GM19467 (cell line): ENCODE results near the gene ATP2A3.

ENCODE experiments used
- ATAC-seq: cut with Tn5 transposase; IDR thresholded peaks from one replicate; pipeline ENCODE4 v1.9.1; 2021; ENCODE audit warnings: mild to moderate bottlenecking, moderate library complexity; ENCODE audit not compliant: unreplicated experiment

ATP2A3 gene

DNA sequence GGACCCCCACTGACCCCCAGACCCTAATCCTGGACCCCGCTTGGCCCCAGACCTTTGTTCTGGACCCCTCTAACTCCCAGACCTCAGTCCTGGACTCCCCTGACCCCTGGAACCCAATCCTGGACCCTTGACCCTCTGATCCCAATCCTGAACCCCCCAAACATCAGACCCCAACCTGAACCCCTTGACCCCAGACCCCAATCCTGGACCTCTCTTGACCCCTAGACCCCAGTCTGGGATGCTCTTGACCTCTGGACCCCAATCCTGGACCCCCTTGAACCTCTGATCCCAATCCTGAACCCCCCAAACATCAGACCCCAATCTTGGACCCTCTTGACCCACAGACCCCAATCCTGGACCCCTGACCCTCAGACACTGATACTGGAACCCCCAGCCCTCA, 34.5 kb downstream of the ATP2A3 start:
- no peak for ATAC-seq

DNA sequence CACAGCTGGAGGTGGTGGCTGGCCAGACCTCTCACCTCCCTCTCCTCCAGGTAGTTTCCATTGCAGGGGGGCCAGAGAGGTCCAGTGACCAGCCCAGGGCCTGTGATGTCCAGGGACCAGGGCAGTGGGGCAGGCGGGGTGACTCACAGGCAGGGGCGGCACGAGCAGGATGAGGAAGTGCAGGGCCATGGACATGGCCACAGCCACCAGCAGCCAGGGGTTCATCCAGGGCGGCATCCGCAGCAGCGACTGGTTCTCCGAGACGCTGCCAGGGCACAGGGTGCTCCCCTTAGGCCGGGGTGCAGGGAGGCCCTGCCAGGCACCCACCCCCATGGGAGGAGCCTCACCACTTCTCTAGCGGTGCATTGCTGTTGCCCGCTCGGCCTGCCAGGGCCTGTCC, 35.1 kb downstream of the ATP2A3 start:
- ATAC-seq = no peak

DNA sequence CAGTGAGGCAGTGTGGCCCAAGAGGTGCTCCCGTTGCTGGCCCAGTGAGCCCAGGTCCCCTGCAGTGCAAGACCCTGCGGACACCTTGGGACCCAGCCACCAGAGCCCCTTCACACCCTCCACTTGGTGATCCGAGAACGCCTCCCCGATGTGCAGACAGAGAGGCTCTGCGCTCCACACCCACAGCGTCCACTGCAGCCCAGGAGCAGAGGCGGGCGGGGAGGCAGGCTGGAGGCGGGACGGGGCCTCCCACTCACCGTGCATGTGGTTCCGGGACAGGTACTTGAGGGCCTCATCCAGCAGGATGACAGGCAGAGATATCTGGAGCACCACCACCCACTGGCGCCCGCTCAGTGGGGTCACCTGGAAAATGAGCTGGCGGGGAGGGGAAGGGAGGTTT, 35.8 kb downstream of the ATP2A3 start:
- ATAC-seq = no peak

DNA sequence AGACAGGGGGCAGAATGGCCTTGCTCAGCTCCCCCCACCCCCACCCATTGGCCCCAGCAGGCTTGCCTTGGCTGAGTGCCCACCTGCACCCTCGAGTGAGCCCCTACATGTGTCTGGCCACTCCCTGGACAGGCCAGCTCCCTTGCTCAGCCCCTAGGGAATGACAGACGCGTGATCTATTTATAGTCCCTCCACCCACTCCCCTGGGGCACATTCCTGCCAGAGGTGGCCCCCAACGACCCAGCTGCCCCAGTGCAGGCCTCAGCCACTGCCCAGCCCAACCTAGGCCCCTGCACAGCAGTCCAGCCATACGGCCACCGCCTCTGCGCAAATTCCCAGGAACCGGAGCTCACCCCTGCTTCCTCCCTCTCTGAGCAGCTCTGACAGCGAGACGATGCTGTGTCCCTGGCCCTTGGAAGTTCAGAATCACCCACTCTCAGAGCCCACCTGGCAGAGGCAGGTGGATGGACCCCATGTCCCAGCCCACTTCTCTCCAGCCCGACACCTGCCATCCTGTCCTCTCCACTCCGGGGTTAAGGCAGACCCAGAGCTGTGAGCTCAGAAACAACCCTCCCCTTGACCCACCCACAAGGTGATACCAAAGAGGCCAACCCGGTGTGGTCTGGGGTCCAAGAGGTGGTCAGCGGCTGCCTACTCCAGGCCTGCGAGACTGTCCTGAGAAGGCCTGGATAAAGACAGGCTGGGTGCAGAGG, 36.5 kb downstream of the ATP2A3 start:
- no peak for ATAC-seq

DNA sequence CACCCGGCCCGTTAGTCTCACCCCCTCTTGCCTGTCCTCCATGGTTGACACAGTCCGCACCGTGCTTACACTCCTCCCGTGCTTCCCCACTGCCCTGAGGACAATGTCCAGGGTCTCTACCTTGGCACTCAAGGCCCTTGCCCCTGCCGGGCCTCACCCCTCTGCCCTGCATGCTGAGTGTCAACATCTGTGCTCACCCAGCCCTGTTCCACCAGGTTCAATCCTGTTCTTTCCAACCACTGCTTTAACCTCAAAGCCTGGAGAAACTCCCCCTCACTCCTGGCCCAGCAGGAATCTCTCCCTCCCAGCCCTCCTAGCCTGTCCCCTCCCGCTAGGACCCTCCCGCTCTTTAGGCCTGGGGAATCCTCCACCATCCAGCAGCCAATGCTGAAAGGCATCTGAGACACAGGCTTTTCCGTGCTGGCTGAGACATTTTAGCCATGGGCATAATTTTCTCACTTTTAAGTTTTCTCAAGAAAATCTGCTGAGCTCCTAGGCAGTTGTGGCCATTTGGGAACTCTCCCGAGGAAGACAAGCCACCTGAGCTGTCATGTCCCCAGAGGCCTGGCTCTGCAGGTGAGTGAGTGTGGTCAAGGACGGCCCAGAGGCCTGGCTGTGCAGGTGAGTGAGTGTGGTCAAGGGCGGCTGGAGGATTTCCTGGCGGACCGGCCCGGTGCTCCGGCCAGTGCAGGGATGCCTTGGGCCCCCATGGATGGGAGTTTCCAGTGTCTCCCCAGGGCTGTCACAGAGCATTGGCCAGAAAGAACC, 37.2 kb downstream of the ATP2A3 start:
- ATAC-seq = no peak

DNA sequence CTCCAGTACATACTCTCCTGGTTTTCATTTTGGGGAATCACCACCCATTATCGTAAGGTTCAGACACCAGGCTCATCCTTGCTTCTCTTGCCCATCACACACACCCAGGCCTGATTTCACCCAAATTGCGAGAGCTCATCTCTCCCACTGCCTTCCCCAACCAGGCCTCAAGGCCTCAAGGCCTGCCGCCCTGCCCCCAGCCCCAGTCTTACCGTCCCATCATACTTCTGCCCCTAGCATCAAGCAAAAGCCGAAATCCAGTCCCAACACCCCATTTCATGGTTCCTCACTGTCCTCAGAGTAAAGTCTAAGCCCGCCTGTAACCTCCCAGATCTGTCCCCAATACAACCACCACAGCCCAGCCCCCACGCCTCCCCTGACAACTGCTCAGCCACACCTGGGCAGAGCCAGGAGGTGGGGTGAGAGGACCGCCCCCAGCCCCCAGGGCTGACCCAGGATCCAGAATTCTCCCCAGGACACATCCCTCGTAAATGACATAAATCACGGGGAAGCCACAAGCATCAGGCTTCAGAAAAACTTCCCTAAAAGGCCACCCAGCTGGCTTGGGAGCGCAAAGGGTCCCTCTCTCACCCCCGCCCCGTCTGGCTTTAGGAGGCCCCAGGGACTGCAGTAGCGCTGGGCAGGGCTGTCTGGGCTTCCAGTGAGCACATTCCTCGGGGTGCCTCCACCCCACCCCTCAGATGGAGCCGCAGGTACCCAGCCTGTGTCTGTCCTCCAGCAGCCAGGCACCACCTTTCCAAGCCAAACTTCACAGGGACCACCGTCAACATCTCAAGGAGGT, 38.4 kb downstream of the ATP2A3 start:
- no peak for ATAC-seq

DNA sequence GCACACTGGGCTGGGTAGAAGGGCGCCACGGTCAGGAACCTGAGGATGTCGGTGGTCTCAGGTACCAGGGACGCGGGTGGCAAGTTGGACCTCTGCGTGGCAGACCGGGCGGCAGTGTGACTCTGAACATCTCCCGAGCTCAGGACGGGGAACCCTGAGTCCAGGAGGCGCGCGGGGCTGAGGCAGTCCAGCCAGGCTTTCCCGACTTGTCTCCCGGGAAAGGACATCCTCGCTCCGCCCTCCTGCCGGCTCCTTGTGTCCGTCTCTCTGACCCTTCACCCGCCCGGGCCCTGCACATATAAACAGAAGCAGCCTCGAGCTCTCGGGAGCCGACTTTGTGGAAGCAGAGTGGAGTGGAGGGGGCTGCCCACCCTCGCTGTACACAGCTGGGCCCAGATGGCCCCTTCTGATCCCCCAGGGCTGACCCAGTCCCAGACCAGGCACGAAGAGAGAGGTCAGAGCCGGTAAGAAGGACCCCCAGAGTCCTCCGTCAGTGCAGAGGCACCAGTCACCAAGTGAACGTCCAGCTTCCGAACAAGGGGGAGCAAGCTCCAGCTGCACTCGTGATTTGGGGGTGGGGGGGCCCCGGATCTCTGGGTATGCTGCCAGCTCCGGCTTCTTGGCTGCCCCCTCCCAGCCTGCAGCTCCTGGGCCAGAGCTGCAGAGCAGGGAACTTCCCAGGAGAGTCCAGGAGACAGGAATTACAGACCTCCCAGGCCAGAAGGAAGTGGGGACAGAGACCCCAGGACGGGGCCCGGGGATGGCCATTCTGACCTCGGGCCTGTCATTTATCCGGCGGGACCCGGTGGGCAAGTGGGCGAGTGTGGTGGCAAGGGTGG, 39.5 kb downstream of the ATP2A3 start:
- no peak for ATAC-seq

DNA sequence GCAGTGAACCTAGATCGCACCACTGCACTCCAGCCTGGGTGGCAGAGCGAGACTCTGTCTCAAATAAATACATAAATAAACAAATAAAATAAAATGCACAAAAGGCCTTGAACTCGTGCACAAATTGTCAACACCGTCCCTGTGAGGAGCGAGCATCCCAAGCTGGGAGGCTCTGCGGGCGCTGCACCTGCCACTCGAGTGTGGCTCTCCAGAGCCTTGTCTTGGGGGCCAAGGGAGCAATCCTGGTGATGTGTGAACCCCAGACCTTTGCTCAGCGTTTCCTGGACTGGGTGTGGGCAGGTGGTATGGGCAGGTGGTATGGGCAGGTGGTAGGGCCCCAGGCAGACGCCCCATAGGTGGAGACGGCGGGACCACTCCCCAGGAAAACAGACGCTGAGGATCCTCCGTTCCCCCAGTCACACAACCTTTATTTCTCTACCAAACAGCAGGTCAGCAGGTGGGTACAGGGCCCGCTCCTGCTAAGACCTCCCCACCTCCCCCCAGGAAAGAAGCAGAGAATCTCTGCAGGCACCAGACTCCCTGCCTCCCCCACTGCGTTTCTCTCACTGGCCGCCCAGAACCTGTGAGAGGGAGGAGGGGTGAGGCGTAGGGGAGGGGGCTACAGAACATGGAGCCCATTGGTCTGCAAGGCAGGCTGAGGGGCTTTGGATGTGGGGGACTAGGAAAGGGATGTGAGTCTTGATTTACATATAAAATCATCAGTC, 40.6 kb downstream of the ATP2A3 start:
- no peak for ATAC-seq

DNA sequence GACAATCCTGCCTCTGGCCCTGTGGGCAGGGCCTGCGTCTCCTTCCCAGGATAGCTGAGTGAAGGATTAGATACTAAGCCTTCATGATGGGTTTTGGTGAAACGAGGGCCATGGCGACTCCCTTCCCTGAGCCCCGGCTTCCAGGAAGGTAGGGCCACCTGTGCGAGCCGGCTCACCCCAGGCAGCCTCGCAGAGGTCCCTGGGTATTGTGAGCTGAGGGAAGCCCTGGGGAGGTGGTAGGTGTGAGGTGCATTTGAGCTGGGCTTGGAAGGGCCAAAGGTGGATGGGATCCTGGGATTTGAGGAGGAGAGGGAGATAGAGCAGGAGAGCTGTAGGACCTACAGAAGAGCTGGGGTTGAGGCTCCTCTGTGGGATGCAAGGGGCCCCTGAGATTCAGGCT, 41.5 kb downstream of the ATP2A3 start:
- no peak for ATAC-seq

DNA sequence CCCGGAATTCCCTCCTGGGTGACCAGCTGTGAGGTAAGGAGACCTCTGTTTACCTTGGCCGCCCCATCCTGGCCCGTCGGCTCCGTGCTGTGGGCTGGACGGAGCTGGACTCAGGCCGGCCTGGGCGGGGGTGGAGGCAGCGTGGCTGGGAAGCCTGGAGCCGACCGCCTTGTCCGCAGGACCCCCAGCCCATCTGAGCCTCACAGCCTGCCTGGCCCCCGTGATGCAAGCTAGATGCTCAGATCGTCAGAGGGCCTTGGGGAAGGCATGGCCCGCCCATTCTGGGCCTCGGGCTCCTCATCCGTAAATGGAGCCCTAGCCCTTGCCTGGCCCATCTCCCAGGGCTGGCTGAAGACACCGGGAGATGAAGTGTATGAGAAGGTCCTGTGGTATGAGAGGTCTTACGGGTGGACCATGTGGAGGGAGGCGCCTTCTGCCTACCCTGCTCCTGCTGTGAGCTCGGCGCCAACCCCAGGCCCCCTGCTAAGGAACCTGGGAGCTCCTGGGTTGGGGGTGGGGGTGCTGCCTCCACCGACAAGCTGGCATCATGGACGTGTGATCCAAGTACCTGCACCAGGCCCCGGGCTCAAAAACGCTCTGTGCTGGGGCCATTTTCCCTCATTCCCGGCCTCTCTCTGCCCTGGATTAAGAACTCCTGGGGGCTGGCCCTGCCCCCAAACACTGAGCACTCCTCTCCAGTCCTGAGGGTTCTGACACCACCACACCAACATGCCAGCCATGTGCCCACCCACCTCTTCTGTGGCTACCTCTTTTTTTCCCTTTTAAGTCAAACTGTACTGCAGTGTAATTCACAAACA, 42.5 kb downstream of the ATP2A3 start:
- ATAC-seq = no peak

DNA sequence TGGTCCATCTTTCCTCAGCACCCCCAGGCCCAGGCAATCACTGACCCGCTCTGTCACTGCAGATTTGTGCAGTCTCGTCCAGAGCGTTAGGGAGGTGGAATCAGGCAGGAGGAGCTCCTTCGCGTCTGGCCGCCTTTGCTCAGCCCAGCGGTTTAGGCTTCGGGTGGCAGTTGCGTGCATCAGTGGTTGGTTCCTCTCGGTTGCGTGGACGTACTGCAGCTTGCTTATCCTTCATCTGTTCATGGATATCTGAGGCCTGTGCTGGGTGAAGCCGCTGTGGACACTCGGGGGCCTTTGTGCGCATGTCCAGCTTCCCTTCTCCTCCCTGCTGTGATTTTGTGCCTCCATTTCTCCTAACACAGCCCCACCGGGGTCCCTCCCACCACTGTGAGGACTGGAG, 43.2 kb downstream of the ATP2A3 start:
- ATAC-seq = no peak

DNA sequence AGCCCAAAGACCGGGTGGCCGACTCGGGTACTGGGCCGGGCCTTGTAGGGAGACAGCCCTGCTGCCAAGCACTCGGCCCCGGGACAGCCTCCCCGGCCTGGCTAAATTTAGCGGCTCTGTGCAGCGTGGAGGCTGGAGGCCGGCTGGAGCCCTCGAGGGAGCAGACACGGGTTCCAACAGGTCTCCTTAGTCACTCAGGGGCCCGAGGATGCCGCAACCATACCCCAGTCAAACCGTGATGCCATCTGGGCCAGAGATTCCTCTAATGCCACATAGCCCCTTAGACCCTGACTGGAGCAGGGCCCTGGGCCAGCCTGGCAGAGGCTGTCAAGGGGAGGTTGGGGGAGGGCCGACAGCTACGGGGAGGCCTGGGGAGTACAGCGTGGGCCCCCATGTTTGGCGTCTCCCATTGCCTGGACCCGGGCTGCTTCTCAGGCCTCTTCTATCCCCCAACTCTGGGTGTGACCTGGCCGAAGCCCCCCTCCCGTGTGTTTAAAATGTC, 45.1 kb downstream of the ATP2A3 start:
- ATAC-seq = no peak

DNA sequence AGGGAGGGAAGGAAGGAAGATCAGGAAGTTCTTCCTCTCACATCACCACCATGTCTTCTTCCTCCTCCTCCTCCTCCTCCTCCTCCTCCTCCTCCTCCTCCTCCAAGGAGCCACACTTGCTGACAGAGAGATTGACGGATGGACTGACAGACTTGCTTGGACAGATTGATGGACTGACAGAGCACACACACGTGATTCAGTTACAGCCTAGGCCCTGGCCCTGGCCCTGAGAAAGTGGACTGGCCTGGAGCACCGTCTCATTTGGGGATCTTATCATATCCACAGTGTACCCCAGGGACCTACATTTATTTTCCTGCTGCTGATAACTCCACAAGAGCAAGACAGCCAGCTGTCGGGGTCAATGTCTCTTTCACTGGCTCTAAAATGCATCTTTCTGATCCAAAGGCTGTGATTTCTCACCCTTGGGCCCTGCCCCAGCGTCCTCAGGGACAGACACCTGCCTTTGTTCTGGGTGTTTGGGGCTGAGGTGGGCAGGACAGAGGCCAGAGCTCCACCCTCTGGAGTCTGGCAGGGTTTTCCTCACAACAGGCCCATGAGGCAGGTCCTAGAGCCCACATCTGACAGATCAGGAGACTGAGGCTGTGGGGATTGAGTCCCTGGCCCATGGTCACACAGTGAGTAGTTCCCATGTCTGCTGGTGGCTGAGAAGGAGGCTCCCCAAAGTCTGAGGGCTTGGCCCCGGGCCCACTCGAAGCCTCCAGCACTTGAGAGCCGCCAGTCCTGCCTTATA, 45.7 kb downstream of the ATP2A3 start:
- no peak for ATAC-seq

DNA sequence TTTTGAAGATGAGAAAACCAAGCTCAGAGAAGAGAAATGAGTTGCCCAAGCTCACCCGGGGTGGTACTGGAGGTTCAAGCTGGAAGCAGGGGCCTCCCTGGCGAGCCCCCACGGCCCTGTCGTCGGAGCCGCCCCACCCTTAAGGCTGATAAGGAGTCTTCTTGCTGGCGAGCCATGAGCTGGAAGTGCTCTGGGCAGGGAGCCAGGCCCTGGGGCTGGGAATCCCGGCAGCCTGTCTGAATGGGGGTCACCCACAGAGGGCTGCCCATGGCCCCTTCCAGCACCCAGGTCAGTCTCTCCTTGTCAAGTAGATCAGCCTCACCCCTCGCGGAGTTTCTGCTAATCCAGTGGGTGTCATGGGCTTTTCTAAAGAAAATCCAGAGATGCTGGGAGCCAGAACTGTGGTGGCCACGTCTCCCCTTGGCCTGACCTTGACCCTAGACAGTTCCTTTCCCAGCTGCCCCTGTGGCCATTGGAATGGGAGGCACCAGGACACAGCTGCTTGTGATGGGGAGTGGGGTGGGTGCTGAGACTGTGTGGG, 46.8 kb downstream of the ATP2A3 start:
- ATAC-seq = no peak

DNA sequence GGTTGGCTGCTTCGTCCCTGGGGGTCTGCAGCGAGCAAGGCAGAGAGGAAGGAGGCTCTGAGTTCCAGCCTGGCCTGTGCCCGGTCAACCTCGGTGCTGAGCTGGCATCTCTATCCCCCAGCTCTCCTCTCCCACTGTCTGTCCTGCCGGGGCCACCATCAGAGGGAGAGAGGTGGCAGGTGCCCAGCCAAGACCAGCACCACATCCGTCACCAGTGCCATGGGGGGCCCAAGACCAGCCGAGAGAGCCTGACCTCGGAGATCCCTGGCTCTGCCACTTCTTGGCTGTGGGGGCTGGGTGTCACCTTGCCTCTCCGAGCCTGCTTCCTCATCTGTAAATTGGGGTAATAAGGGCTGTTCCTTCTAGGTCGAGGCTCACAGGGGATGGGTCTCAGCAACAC, 47.4 kb downstream of the ATP2A3 start:
- no peak for ATAC-seq

DNA sequence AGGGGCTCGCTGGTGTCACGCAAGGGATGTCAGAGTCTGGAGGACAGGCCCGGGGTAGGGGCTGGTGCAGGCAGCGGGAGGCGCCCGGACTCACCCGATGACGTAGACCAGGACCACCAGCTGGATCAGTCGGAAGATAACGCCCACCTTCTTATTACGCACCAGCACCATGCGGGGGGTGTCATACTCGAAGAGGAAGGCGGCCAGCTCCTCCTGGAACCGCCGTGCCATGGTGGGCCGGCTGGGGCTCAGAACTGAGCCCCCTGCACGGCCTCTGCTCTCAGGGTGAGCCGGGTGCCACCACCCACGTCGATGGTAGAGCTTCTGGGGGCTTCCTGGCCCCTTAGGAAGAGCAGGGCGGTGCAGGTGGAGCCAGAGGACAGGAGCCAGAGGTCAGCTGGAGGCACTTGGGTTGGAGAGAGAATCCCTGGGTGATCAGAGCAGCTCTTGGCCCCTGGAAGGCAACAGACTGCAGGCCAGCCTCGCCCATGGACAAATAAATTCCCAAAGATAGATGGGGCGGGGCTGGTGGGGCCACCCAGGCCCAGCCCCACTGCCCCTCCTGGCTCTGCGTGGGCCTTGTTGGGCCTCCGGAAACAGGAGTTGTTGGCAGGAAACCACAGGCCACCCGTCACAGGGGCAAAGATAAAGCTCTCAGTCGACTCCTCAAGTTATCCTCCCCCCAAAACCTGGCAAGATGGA, 48.1 kb downstream of the ATP2A3 start, which contains the start of gene P2RX1:
Gene P2RX1, minus strand, starts transcription at position 471 of the 702 bp plus-strand sequence. Its CDS starts 240 bp downstream, at position 231.
- ATAC-seq = no peak

DNA sequence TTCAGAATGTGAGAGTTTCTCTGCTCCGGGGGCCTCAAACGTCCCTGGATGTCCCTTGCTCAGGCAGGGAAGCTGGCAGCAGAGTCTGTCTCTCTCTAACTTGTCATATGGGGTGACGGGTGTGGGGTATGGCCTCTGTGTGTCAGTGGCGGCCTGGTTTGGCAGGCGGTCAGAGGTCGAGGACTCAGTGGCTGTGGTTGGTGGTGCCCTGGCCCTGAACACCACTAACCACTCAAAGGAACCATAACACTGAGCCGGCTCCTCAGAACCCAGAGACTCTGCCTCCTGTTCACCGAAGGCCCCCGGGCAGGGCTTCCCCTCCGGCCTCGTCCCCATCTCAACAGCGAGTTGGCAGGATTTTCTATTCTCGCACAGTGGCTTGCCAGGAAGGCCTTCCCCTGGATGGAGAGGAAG, 48.6 kb downstream of the ATP2A3 start:
- ATAC-seq = no peak
